ENCODE results near the gene BTG2.
"Not testable (repeated sequence)": the region's sequence is repeated elsewhere in the genome, so short reads cannot be mapped to it uniquely, and the experiment has no call there.

The BTG2 gene

DNA sequence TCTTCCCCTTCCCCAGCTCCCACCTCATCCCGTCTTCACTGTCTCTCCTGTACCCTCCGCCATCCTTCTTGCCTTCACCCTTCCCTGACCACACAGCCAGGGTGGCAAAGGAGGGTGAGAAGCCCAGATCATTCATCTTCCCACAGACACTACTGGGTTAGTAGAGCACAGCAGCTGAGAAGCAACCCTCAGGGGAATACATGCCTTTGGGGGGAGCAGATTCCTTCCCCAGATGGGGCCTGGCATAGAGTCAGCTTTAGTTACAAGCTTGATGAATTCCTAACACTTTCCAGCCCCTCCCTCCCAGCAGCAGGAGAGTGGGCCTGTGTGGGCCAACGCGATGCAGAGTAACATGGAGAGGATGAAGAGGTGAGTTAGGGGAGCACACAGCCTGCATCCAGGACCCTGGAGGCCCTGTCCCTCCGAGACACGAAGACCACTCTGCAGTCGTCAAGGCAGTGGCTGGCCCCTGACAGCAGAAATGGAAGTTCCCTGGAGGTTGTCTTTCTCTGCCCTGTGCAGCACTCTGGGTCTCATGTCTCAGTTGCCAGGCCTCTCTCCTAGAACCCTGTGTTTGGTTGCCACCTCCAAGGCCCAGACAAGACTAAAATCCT, 8.8 kb upstream of the BTG2 start:
- no peak for DNase-seq

DNA sequence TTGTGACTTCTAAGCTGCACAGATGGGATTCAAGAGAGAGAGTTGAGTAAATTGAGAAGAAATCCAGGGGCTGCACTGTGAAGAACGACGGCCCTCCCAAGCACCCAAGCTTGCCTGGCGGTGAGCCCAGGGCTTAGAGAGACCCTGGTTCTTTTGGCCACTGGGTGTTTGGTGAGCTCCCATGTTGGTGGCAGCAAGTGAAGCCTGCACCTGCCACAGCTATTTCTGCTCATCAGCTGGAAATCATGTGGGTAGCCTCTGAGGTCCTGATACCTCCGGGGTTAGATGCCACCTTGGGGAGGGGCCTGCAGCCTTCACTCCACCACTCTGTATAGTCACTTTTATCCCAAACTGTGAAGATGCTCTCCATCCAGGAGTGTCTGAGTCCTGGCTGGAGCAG, 6.2 kb upstream of the BTG2 start:
- DNase-seq: no peak

DNA sequence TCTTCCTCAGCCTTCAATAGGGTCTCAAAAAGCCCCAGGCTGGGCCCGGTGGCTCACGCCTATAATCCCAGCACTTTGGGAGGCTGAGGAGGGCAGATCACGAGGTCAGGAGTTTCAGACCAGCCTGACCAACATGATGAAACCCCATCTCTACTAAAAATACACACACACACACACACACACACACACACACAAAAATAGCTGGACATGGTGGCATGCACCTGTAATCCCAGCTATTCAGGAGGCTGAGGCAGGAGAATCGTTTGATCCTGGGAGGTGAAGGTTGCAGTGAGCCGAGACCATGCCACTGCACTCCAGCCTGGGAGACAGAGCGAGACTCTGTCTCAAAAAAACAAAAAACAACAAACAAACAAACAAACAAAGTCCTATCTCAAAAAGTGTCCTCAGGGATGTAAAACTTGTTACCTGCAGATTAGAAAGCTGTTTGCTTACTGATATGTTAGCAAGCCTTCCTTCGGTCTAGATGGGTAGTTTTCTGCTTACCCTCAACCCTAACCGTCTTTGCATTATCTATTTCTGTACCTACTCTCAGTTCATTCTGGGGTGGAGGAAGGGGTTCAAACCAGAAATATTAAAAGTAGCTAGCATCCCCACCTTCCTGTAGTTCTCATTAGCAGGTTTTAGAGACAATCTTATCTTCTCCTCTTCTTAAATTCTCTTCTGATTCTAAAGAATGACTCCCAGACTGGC, 5.4 kb upstream of the BTG2 start:
- DNase-seq: not testable (repeated sequence)

DNA sequence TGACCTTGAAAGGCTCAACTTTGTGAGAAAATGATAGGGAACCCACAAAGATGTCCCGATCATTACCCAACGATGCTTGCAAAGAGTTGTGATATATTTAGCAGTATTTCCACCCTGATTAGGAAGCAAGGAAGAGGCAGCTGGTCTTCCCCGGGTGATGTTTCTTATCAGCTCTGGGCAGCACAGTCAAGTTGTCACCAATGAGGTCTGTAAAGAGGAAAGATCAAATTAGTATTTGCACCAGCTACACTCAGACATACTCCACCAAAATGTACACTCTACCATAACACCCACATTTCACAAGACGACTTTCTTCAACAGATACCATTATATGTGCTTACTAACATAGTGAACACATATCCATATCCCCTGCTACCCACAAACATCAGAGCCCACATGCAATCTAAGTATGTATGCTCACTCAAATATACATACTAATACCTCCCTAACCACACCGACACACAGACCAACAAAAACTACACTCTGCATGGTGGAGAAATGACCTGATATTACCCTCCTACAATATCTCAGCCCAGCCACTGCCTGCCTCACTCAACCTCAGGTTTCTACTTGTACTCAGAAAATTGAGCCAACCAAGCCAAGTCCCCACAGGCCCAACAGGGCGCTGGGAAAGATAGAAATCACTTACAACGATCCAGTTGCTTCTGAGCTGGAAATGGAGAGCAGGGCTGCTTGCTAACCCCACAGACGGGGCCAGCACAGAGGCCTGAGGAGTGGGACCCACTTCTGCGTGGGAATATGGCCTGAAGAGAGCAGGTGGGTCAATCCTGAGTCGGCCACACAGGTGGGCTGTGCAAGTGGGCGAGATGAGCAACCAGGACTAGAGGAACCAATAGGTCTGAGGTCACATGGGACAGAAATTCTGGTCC, 4.6 kb upstream of the BTG2 start:
- no peak for DNase-seq

DNA sequence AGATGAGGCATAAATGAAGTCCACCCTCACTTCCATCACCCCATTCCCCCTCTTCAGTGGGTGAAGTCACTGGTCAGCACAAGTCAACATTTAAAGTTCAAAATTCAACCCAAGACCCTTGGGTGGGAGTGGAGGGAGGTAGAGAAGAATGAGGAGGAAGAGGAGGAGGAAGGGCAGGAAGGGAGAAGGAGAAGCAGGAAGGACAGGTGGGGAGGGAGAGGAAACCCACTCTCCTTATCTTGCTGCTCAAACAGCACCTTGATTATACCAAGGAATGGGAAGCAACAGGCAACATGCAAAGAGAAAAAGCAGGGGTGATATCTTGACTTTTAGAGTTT, 4.0 kb upstream of the BTG2 start:
- DNase-seq: no peak

DNA sequence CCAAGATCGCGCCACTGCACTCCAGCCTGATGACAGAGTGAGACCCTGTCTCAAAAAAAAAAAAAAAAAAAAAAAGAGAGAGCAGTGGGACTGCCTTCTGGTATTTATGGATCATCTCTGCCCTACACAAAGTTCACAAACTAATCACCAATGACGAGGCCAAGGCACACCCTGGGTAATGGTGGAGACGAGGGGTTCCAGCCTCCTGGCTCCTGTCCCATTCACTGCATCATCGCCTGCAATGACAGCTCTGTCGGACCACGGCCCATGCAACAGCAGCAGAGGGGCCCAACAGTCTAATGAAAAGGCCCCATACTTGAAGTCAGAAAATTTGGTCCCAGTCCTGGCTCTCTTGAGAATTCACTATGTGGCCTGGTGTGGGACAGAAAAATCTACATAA, 2.9 kb upstream of the BTG2 start:
- no peak for DNase-seq

DNA sequence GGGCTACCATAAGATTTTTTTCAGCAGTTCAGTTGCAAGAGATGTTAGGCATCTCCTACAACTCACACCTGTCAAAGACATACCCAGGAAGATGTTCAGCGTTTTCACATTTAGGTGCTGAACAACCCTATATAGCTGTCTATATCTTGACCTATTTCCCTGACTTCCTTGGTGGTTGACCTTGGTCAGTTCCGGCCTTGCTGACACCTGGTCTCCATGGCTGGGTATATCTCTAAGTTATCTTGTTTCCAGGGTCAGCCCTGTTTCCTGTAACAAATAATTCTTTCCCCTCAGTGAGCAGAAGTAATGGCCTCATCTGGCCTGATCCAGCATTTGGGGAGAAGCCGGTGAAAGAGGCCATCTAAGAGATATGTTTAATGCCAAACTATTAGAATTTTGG, 2.4 kb upstream of the BTG2 start:
- no peak for DNase-seq

DNA sequence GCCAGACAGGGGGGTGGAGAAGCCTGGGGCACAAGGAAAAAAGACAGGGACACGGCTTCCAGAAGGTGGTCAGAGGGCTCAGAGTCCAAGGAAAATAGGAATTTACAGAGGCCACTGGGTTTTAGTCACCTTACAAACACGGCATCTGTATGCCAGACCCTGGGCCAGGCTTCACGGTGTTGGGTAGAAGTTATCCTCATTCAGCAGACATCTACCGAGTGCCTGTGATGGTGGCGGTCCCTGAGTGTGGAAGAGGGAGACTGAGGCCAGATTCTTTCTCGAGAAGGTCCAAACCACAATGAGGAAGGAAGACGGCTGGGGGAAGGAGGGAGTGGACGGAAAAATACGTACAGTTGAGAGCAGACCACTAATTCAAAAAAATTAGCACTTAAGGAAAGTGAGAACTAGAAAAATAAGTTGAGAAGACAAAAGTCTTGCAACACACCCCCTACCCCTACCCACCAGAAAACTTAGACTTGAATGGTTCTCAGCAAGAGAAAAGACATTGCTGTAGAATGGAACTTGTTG, 864 bp upstream of the BTG2 start:
- DNase-seq: no peak

DNA sequence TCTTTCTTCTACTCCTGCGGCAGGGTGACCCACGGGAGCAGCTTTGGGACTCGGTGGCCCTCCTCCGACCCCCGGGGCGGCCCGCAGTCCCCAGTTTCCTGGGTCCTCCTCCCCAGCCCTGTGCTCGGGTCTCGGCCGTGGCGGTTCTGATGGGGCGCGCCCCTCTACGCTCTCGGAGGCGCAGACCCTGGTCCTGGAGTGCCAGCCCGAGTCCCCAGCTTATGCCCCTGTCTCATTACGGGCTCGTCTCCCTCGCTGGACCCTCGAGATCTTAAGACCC, 430 bp downstream of the BTG2 start:
- no peak for DNase-seq

DNA sequence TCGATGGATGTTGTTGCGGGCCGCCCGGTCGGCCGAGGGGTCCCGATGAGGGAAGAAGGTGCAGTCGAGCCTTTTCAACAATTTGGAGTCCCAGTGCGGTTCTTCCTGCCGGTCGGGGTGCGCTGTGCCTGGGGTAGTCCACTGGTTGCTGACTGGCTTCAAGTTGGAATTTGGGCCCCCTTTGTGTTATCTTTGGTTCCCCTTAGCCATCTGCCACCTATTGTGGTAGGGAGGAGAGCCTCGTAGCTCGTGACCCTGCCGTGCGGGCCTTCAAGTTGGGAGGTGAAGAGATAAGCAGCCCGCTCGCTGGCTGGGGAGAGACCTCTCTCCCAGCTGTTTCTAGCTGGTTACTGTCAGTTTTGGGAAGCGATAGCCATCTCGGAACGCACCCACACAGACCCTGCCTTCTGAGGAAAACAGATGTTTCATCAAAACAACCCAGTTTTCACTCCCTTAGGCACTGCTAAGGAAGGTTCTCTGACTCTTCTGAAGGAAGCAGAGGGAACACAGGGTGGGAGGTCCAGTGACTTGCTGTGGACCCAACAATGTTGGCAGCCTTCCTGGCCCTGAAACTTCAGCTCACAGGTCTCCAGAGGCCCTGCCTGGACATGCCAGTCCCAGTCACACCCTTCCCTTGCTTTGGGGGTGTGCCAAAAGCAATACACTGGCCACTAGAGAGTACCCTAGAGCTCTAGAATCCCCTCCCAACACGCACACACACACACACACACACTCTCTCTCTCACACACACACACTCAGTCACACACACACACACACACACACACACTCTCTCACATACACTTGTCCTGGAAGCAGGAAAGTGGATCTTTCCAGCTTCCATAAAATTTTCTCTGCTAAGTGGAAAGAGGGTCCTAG, 1.0 kb downstream of the BTG2 start:
- DNase-seq: peak; percentile 84

DNA sequence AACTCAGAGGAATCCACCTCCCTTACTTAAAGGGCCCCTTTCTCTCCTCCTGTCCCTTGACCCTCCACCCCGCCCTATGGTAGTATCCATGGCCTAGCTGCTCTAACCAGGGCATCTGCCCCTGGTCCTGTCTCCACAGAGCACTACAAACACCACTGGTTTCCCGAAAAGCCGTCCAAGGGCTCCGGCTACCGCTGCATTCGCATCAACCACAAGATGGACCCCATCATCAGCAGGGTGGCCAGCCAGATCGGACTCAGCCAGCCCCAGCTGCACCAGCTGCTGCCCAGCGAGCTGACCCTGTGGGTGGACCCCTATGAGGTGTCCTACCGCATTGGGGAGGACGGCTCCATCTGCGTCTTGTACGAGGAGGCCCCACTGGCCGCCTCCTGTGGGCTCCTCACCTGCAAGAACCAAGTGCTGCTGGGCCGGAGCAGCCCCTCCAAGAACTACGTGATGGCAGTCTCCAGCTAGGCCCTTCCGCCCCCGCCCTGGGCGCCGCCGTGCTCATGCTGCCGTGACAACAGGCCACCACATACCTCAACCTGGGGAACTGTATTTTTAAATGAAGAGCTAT, 1.7 kb downstream of the BTG2 start:
- DNase-seq: no peak

DNA sequence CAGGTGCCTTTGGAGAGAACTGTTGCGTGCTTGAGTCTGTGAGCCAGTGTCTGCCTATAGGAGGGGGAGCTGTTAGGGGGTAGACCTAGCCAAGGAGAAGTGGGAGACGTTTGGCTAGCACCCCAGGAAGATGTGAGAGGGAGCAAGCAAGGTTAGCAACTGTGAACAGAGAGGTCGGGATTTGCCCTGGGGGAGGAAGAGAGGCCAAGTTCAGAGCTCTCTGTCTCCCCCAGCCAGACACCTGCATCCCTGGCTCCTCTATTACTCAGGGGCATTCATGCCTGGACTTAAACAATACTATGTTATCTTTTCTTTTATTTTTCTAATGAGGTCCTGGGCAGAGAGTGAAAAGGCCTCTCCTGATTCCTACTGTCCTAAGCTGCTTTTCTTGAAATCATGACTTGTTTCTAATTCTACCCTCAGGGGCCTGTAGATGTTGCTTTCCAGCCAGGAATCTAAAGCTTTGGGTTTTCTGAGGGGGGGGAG, 2.4 kb downstream of the BTG2 start:
- no peak for DNase-seq

DNA sequence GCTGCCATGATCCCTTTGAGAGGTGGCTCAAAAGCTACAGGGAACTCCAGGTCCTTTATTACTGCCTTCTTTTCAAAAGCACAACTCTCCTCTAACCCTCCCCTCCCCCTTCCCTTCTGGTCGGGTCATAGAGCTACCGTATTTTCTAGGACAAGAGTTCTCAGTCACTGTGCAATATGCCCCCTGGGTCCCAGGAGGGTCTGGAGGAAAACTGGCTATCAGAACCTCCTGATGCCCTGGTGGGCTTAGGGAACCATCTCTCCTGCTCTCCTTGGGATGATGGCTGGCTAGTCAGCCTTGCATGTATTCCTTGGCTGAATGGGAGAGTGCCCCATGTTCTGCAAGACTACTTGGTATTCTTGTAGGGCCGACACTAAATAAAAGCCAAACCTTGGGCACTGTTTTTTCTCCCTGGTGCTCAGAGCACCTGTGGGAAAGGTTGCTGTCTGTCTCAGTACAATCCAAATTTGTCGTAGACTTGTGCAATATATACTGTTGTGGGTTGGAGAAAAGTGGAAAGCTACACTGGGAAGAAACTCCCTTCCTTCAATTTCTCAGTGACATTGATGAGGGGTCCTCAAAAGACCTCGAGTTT, 3.1 kb downstream of the BTG2 start:
- DNase-seq: no peak

DNA sequence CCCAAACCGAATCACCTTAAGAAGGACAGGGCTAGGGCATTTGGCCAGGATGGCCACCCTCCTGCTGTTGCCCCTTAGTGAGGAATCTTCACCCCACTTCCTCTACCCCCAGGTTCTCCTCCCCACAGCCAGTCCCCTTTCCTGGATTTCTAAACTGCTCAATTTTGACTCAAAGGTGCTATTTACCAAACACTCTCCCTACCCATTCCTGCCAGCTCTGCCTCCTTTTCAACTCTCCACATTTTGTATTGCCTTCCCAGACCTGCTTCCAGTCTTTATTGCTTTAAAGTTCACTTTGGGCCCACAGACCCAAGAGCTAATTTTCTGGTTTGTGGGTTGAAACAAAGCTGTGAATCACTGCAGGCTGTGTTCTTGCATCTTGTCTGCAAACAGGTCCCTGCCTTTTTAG, 3.6 kb downstream of the BTG2 start:
- DNase-seq: no peak

DNA sequence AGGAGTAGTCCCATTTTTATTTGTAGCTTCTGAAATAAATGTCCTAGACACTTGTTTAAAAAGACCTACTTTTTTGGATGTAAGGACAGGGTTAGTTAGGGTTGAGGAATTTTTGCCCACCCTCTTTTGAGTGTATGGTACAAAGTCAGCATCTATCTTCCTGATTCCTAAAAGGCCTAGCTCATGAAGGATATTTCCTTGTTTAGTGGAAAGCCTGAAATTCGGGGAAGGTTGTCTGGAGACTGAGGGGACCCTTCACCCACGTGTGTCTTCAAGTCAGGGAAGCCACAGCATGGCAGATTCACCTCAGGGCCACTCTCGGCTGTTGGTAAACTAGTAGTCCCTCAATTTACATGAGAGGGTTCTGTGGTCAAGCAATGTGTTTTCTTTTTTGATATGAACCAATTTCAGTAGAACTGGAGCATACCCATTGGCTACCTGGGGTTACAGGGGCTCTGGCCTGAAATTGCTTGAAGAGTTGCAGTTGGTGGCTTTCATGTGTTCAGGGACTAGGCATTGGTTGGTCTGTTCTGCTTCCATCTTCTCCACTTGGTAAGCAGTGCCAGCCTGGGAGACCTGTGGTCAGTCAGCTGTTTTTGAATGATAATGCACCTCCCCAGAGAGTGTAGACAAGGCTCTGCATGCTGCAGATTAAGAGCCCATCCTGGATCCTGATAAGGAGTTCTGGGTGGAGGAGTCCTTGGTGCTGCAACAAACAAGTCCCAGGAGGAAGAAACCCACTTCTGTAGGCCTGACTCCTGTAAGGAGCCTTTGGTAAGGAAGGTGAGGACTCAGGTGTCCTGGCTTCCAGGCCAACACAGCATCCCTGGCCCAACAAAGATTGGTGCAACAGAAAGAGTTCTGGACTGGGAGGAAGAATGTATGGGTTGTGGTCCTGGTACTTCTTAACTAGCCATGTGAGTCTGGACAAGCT, 6.3 kb downstream of the BTG2 start:
- no peak for DNase-seq

DNA sequence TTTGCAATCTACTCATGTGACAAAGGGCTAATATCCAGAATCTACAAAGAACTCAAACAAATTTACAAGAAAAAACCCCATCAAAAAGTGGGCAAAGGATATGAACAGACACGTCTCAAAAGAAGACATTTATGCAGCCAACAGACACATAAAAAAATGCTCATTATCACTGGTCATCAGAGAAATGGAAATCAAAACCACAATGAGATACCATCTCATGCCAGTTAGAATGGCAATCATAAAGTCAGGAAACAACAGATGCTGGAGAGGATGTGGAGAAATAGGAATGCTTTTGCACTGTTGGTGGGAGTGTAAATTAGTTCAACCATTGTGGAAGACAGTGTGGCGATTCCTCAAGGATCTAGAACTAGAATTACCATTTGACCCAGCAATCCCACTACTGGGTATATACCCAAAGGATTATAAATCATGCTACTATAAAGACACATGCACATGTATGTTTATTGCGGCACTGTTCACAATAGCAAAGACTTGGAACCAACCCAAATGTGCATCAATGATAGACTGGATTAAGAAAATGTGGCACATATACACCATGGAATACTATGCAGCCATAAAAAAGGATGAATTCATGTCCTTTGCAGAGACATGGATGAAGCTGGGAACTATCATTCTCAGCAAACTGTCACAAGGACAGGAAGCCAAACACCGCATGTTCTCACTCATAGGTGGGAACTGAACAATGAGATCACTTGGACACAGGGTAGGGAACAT, 8.9 kb downstream of the BTG2 start:
- not testable (repeated sequence) for DNase-seq

DNA sequence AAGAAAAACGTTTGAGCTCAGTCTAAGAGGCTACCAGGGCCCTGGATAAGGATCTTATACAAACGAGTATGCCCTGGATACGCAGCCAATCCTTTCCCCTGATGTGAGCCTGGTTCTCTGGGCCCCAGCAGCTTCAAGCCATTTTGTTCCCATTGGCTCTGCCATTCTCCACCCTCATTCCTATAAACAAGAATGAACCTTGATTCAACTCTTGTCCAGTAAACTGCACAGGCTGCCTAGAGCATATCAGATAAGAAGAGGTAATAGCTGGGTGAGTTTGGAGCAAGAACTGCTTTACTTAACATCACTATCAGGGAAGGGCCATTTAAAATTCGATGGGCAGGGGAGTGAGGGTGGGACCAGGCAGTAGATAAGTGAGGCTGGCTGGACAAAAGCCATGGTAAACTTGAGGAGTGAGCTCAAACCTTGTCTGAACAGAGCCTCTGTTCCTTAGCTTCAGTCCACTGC, 11.3 kb downstream of the BTG2 start:
- DNase-seq: no peak

DNA sequence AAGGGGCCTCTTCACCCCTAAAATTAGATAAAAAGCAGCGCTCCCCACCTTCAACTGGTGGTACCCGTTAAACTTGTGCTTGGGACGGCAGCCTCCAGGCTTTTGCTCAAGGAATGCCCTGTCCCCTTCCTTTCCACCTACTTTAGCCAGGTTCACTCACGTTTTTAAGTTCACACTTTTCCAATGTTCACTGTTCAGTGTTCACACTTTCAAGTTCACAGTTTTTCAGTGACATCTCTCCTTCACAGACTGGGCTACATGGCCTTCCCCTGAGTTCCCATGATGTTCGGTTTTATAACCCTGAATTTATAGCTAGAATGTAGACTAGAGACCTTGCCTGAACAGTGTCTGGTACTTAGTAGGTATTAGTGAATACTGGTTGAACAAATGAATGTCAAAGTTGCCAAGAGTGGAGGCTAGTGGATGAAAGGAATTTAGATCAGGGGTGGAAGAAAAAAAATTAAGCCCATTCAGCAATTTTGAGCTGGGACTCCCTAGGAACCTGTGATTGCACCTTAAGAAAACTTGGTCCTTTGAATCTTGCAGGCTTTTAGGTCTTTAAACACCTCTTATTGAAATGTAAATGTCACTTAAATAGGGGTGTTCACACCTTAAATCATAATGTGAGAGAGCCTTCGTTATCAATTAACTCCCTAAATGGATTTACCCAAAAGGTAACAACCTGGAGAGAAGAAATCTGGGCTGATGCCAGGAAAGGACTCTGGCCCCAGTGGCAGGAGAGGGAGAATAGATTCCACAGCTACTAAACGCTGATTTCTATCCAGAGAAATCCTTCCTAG, 12.3 kb downstream of the BTG2 start:
- no peak for DNase-seq

DNA sequence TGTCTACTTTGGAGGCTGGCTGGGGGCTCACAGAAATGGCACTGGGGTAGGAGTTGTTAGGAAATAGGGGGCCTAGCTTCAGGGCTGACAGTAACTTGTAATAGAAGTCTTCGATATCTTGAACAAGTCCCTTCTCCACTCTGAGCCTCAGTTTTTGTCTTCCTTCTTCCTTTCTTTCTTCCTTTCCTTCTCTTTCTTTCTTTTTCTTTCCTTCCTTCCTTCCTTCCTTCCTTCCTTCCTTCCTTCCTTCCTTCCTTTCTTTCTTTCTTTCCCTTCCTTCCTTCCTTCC, 12.9 kb downstream of the BTG2 start:
- no peak for DNase-seq
